MM.1S (cell line): ENCODE measurements around the gene SPATA18.

Experiments used
- DNase-seq: peaks from one replicate; pipeline ENCODE4 v3.0.0-alpha.2; 2015
- H2AFZ ChIP-seq: fragments of 300-600 bp; sonication (generic); 2 replicates; pipeline ENCODE4 v1.6.0; 2016; ENCODE audit warnings: antibody characterized with exemption, low read length
- H3F3A ChIP-seq: fragments of 300-600 bp; sonication (generic); 2 replicates; pipeline ENCODE4 v1.6.1; 2016; ENCODE audit warnings: mild to moderate bottlenecking, antibody characterized with exemption, low read length, moderate library complexity, mixed read lengths; ENCODE audit not compliant: insufficient read depth
- H3K27ac ChIP-seq: fragments of 300-600 bp; sonication (generic); 2 replicates; pipeline ENCODE4 v1.5.1; 2016; ENCODE audit warnings: mild to moderate bottlenecking, low read length
- H3K27me3 ChIP-seq: fragments of 300-600 bp; sonication (generic); replicated peaks from 2 replicates; pipeline ENCODE4 v1.6.0; 2016; ENCODE audit warnings: low read length; ENCODE audit not compliant: insufficient read depth
- H3K36me3 ChIP-seq: fragments of 300-600 bp; sonication (generic); replicated peaks from 2 replicates; pipeline ENCODE4 v1.6.1; 2016; ENCODE audit warnings: mild to moderate bottlenecking, low read length, mixed read lengths; ENCODE audit not compliant: insufficient read depth
- H3K4me1 ChIP-seq: fragments of 300-600 bp; sonication (generic); 2 replicates; pipeline ENCODE4 v1.6.1; 2016; ENCODE audit warnings: low read length, mixed read lengths
- H3K4me2 ChIP-seq: fragments of 300-600 bp; sonication (generic); 2 replicates; pipeline ENCODE4 v1.6.0; 2016; ENCODE audit warnings: low read depth, low read length
- H3K4me3 ChIP-seq: fragments of 300-600 bp; sonication (generic); 2 replicates; pipeline ENCODE4 v1.5.1; 2016; ENCODE audit warnings: low read length, mixed read lengths
- H3K79me2 ChIP-seq: fragments of 300-600 bp; sonication (generic); 2 replicates; pipeline ENCODE4 v1.6.1; 2016; ENCODE audit warnings: mixed run types, low read length, mixed read lengths
- H3K9ac ChIP-seq: fragments of 300-600 bp; sonication (generic); 2 replicates; pipeline ENCODE4 v1.6.1; 2016; ENCODE audit warnings: low read length, mixed read lengths
- H3K9me2 ChIP-seq: fragments of 300-600 bp; sonication (generic); replicated peaks from 2 replicates; pipeline ENCODE4 v1.6.1; 2016; ENCODE audit warnings: mild to moderate bottlenecking, low read length, mixed read lengths; ENCODE audit not compliant: insufficient read depth
- H3K9me3 ChIP-seq: fragments of 300-600 bp; sonication (generic); replicated peaks from 2 replicates; pipeline ENCODE4 v1.6.1; 2016; ENCODE audit warnings: mild to moderate bottlenecking, low read length, mixed read lengths; ENCODE audit not compliant: insufficient read depth
- H4K20me1 ChIP-seq: fragments of 300-600 bp; sonication (generic); 2 replicates; pipeline ENCODE4 v1.6.1; 2016; ENCODE audit warnings: mild to moderate bottlenecking, low read length, moderate library complexity, mixed read lengths; ENCODE audit not compliant: insufficient read depth
- CTCF ChIP-seq: fragments of 300-600 bp; sonication (generic); IDR thresholded peaks from 2 replicates; pipeline ENCODE4 v1.5.1; 2016; ENCODE audit warnings: antibody characterized with exemption, low read length, mixed read lengths
- EZH2 ChIP-seq: fragments of 300-600 bp; sonication (generic); optimal IDR thresholded peaks from 2 replicates; pipeline ENCODE3; 2017; ENCODE audit warnings: low read depth, mild to moderate bottlenecking, antibody characterized with exemption, low read length, mixed read lengths
- EZH2phosphoT487 ChIP-seq: fragments of 300-600 bp; sonication (generic); IDR thresholded peaks from 2 replicates; pipeline ENCODE4 v1.6.1; 2018; ENCODE audit warnings: antibody characterized with exemption, low read length

The SPATA18 gene

GRCh38 chr4:52106660-52107059 lies 55.6 kb downstream of the SPATA18 start:
- no peaks in the 10 kb centered on the region for H3K4me1 ChIP-seq
- H3K4me2 ChIP-seq = no peak overlapping the region
- H3K9me2 ChIP-seq = no peaks in the 10 kb centered on the region
- no peaks in the 10 kb centered on the region for H3K27me3 ChIP-seq
- H3K79me2 ChIP-seq = no peaks in the 10 kb centered on the region
- no peak overlapping the region for H3K4me3 ChIP-seq
- H3K9ac ChIP-seq = no peak overlapping the region
- DNase-seq = no peak
- TF ChIP-seq CTCF (no peak), EZH2 (no peak), EZH2phosphoT487 (no peak)
- H3K36me3 ChIP-seq = no peaks in the 10 kb centered on the region
- no peaks in the 10 kb centered on the region for H4K20me1 ChIP-seq
- H3K27ac ChIP-seq = no peak overlapping the region
- H3F3A ChIP-seq = no peaks in the 10 kb centered on the region
- H3K9me3 ChIP-seq = no peaks in the 10 kb centered on the region
- H2AFZ ChIP-seq = no peak overlapping the region

GRCh38 chr4:52107336-52107735 lies 56.2 kb downstream of the SPATA18 start:
- H3K4me1 ChIP-seq = no peaks in the 10 kb centered on the region
- H3K4me2 ChIP-seq = no peak overlapping the region
- no peak overlapping the region for H2AFZ ChIP-seq
- H3K9me2 ChIP-seq = no peaks in the 10 kb centered on the region
- no peak for DNase-seq
- H3K4me3 ChIP-seq = no peak overlapping the region
- no peaks in the 10 kb centered on the region for H3F3A ChIP-seq
- no peaks in the 10 kb centered on the region for H4K20me1 ChIP-seq
- H3K27me3 ChIP-seq = no peaks in the 10 kb centered on the region
- no peaks in the 10 kb centered on the region for H3K36me3 ChIP-seq
- H3K79me2 ChIP-seq = no peaks in the 10 kb centered on the region
- no peak overlapping the region for H3K9ac ChIP-seq
- H3K27ac ChIP-seq = no peak overlapping the region
- TF ChIP-seq EZH2phosphoT487 (no peak), CTCF (no peak), EZH2 (no peak)
- H3K9me3 ChIP-seq = no peaks in the 10 kb centered on the region

- no peaks in the 10 kb centered on the region for H3K9me2 ChIP-seq
- H2AFZ ChIP-seq = no peak overlapping the region
- no peak for DNase-seq
- H3K27ac ChIP-seq = no peak overlapping the region
- H3K9ac ChIP-seq = no peak overlapping the region
- no peaks in the 10 kb centered on the region for H3K36me3 ChIP-seq
- no peaks in the 10 kb centered on the region for H3F3A ChIP-seq
- no peaks in the 10 kb centered on the region for H4K20me1 ChIP-seq
- no peaks in the 10 kb centered on the region for H3K27me3 ChIP-seq
- no peaks in the 10 kb centered on the region for H3K79me2 ChIP-seq
- H3K4me1 ChIP-seq = no peaks in the 10 kb centered on the region
- H3K4me3 ChIP-seq = no peak overlapping the region
- no peak overlapping the region for H3K4me2 ChIP-seq
- TF ChIP-seq EZH2 = no peak
- TF ChIP-seq EZH2phosphoT487 = no peak
- no peak for TF ChIP-seq CTCF
- no peaks in the 10 kb centered on the region for H3K9me3 ChIP-seq
Measured at GRCh38 chr4:52107745-52108144, 56.6 kb downstream of the SPATA18 start.

- Histone ChIP-seq H3K79me2 (no peaks in the 10 kb centered on the region), H3K9me3 (no peaks in the 10 kb centered on the region), H3K9ac (no peak overlapping the region), H2AFZ (no peak overlapping the region), H3K4me1 (no peaks in the 10 kb centered on the region), H3K36me3 (no peaks in the 10 kb centered on the region), H3K4me2 (no peak overlapping the region), H3K27ac (no peak overlapping the region), H3K27me3 (no peaks in the 10 kb centered on the region), H4K20me1 (no peaks in the 10 kb centered on the region), H3K4me3 (no peak overlapping the region), H3F3A (no peaks in the 10 kb centered on the region), H3K9me2 (no peaks in the 10 kb centered on the region)
- TF ChIP-seq EZH2 (no peak), EZH2phosphoT487 (no peak), CTCF (no peak)
- no peak for DNase-seq
Measured at GRCh38 chr4:52110171-52110570, 59.1 kb downstream of the SPATA18 start.
